Skeletal muscle satellite cell (primary cell): ENCODE results near the gene SETMAR. TPM values are rescaled to one million over a fixed set of nuclear protein-coding genes. Genes with fewer than 3 reads are reported as not detected.

Experiments
- H3K27me3 ChIP-seq: 2 replicates; pipeline ENCODE4 v1.7.0; 2013; ENCODE audit warnings: low read length; ENCODE audit not compliant: control insufficient read depth, insufficient read depth
- H3K36me3 ChIP-seq: 2 replicates; pipeline ENCODE4 v1.7.0; 2013; ENCODE audit warnings: mild to moderate bottlenecking, control low read depth, low read length; ENCODE audit not compliant: insufficient read depth
- H3K4me1 ChIP-seq: 2 replicates; pipeline ENCODE4 v1.7.0; 2013; ENCODE audit warnings: low read length; ENCODE audit not compliant: control insufficient read depth, insufficient read depth
- H3K4me2 ChIP-seq: 2 replicates; pipeline ENCODE4 v1.7.0; 2013; ENCODE audit warnings: mild to moderate bottlenecking, low read length
- H3K4me3 ChIP-seq: 2 replicates; pipeline ENCODE4 v1.7.0; 2013; ENCODE audit warnings: low read length
- H3K9ac ChIP-seq: 2 replicates; pipeline ENCODE4 v1.7.0; 2013; ENCODE audit warnings: mild to moderate bottlenecking, low read depth, low read length, moderate library complexity
- H3K9me3 ChIP-seq: replicated peaks from 2 replicates; pipeline ENCODE4 v1.7.0; 2013; ENCODE audit warnings: mild to moderate bottlenecking, control low read depth, low read length
- total RNA-seq: library from RNA; depleted of rRNA; stranded (reverse); fragments of >200 nt; gene quantifications from 2 replicates; pipeline ENCODE4 v1.2.3, GENCODE V29; 2012; rRNA removed

Gene SETMAR
- total RNA-seq, result 8.5 and 9.4 TPM in 2 replicates

DNA sequence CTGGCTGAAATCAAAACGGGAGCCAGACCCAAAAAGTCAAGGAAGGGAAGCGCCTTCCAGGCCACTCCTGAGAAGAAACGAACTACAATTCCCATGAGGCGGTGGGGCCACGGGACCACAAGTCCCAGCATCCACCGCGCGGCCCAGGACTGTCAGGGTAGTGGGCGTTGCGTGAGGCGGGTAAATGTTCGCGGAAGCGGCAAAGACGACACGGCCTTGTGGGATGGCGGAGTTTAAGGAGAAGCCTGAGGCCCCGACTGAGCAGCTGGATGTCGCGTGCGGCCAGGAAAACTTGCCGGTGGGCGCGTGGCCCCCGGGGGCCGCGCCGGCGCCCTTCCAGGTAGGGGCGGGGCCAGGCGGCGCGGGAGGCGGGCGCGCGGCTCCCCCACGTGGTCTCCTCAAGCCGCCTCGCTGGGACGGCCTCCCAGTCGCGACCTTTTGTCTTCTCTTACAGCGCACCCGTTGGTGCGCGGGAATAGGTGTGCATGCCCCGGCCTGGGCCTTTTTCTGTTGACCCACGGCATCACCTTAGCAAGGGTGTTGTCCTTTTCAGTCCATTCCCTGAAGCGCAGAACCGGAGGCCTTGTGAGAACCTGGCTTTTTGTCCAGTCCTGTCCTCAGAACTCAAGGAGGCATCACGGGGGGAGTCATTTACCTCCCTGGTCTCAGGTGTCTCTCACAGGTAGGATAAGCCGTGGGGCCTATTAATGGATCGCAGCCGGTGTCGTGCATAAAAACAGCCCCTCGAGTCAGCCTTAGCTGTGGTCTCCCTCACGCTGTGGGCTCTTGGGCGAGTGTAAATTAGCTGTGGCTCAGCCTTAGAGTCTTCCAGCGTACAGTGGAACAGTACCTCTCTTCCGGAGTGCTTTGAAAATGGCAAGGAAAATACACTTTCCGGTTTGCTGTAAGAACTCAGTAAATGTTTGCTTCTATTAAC, at the start of gene SETMAR:
SETMAR (plus strand) TSS at position 183 of the 937 bp plus-strand sequence; CDS start at position 185, 2 bp downstream.
- H3K27me3 ChIP-seq, result no peaks in the 10 kb centered on the region

DNA sequence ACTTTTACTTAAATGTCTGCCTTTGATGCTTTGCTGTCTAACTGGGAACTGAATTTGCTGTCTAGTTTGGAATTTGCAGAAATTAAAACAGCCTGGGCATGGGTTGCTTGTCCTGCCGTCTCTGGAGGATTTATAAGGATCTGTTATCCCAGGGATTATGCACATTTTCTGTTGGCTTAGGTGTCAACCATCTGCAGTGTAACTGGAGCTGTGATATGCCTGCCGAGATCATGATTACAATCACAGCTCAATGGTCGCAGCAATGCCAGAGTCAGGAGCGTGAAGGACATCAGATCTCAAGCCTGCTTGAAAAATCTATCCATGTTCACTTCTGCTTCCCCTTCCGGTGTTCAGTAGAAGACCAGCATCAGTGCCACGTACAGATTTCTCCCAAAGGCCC, 41.8 kb upstream of the SETMAR start:
- Histone ChIP-seq H3K4me2 (no peak overlapping the region), H3K27me3 (no peaks in the 10 kb centered on the region), H3K4me1 (no peaks in the 10 kb centered on the region), H3K9me3 (no peaks in the 10 kb centered on the region), H3K4me3 (no peak overlapping the region), H3K9ac (no peak overlapping the region), H3K36me3 (no peaks in the 10 kb centered on the region)

More for the DNA sequence above, at the start of gene SETMAR:
- Histone ChIP-seq H3K4me2 (peak within 1 kb of the TSS; percentile 94), H3K36me3 (no peaks in the 10 kb centered on the region), H3K4me1 (no peaks in the 10 kb centered on the region), H3K4me3 (peak within 1 kb of the TSS; percentile 96), H3K9me3 (no peaks in the 10 kb centered on the region), H3K9ac (peak within 1 kb of the TSS; percentile 94)

DNA sequence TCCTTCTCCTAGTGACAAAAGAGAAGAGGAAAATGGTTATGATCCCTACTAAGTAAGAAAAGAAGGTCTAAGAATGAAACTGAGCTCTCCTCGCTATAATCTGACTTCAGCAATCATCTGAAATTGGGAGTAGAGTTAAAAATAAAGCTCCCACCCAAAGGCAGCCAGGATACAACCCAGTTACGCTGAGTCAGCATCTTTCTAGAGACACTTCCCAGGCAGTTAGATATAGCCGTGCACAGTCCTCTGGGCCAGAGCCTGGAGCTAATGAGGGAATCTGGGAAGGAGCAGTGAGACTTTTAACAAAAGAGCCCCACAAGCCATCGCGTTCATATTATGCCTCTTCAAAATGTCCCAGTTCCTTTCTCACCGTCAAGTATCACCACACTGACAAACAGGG, 39.1 kb upstream of the SETMAR start:
- no peak overlapping the region for H3K4me3 ChIP-seq
- H3K4me1 ChIP-seq, result no peaks in the 10 kb centered on the region

DNA sequence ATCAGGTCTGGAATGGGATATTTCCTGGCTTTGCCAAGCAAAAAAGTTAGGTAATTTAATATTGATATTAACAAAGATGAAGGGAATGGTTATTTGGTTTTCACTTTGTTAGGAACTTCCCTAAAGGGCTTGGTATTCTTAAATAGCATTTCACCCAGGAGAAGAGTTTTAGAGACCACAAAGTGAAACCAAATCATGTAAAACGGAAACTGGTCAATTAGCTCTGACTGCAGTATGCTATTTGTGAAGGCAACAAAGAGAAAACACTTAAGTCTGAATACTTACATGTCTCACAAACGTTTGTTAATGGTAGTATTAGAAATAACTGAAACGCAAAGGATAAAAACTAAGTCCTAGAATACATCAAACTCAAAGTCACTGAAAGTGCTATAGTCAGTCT, 32.4 kb upstream of the SETMAR start:
- H3K27me3 ChIP-seq, result no peaks in the 10 kb centered on the region
- no peaks in the 10 kb centered on the region for H3K9me3 ChIP-seq
- no peaks in the 10 kb centered on the region for H3K36me3 ChIP-seq
- H3K4me2 ChIP-seq, result no peak overlapping the region
- H3K4me3 ChIP-seq, result no peak overlapping the region
- no peaks in the 10 kb centered on the region for H3K4me1 ChIP-seq
- H3K9ac ChIP-seq, result no peak overlapping the region

More for the DNA sequence above, 39.1 kb upstream of the SETMAR start:
- H3K27me3 ChIP-seq, result no peaks in the 10 kb centered on the region
- no peak overlapping the region for H3K4me2 ChIP-seq
- no peaks in the 10 kb centered on the region for H3K9me3 ChIP-seq
- no peaks in the 10 kb centered on the region for H3K36me3 ChIP-seq
- no peak overlapping the region for H3K9ac ChIP-seq

DNA sequence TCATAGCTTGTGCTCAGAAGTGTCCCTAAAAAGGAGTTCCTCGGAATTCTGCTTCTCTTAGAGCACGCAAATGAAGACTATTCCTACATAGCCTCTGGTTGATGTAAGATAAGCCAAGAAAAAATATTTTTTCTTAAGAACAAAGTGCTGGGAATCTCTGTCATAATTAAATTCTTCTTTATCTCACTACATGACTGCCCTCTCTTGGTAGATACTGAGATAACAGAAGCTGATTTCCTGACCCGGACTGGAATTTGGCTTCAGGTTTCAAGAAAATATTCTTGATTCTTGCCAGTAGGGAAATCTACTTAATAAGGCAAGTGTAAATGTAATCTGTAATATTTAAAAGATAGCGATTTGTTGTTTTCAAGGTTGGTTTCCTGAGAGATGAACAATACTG, 31.3 kb upstream of the SETMAR start:
- no peaks in the 10 kb centered on the region for H3K27me3 ChIP-seq
- H3K9ac ChIP-seq, result no peak overlapping the region
- no peak overlapping the region for H3K4me3 ChIP-seq
- H3K9me3 ChIP-seq, result no peaks in the 10 kb centered on the region
- no peak overlapping the region for H3K4me2 ChIP-seq
- no peaks in the 10 kb centered on the region for H3K4me1 ChIP-seq
- no peaks in the 10 kb centered on the region for H3K36me3 ChIP-seq

DNA sequence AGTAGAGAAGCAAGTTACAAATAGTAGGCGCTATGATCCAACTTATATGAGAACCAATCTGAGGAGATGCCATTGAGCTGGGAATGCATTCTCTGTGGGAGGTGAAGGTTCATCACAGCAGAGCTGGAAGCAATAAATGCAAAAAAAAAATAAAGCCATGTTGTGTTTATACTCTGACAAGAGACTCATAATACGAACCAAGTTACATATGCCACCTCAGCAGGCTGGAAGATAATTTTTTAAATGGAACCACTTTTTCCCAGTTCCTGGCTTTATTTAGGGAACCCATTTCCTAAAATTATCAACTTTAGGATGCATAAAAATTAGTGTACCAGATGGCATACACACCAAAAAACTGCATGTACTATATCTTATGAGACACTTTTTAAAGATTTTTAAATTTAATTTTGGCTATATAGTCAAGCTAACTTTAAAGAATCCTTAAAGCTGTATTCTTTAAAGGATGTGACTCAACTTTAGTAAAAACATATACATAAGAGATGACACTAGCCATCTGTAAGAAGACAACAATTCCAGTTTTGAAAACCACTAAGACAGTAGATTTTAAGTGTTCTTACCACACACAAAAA, 23.6 kb upstream of the SETMAR start:
- H3K4me1 ChIP-seq, result no peaks in the 10 kb centered on the region
- no peaks in the 10 kb centered on the region for H3K27me3 ChIP-seq
- no peaks in the 10 kb centered on the region for H3K36me3 ChIP-seq
- H3K4me3 ChIP-seq, result no peak overlapping the region
- no peaks in the 10 kb centered on the region for H3K9me3 ChIP-seq
- no peak overlapping the region for H3K9ac ChIP-seq
- H3K4me2 ChIP-seq, result no peak overlapping the region

DNA sequence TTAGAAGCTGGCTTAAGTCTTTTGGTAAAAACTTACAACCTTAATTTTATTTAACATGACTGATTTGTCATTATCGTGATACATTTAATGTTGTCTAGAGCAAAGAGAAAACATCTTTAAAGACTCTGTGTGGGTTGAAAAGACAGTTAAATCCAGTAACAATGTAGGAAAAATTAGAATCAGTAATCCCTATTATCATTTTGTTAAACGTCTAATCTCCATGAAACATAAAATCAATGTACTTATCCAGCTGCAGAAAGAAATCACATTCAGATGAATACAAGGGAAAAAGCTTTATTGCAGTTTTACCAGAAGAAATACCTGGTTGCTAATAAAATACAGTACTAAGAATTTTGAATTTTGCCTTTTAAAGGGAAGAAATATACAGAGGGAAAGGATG, 21.2 kb upstream of the SETMAR start:
- no peaks in the 10 kb centered on the region for H3K27me3 ChIP-seq
- H3K4me1 ChIP-seq, result no peaks in the 10 kb centered on the region
- H3K4me3 ChIP-seq, result no peak overlapping the region
- H3K4me2 ChIP-seq, result no peak overlapping the region
- no peak overlapping the region for H3K9ac ChIP-seq
- no peaks in the 10 kb centered on the region for H3K9me3 ChIP-seq
- H3K36me3 ChIP-seq, result no peaks in the 10 kb centered on the region

DNA sequence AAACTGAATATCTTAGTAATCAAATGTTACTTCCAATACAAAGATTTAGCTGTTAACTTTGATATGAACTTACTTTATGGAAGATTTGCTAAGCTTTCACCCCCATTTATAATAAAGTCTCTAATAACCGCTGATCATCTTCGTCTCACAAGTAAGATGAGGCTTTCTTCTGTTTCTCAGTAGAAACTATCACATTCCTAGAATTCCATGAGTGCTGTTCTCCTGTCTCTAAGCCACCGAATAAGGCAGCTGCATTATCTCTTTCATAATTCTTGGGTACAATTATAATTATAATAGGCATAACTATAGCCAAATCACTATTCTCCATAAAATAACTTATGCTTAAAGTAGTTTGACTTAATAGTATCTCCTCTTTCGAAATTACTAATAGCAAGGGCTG, 18.3 kb upstream of the SETMAR start:
- Histone ChIP-seq H3K27me3 (peaks cover 4% of the 10 kb centered on the region), H3K4me2 (no peak overlapping the region), H3K4me3 (no peak overlapping the region), H3K36me3 (no peaks in the 10 kb centered on the region), H3K9me3 (no peaks in the 10 kb centered on the region), H3K4me1 (no peaks in the 10 kb centered on the region), H3K9ac (no peak overlapping the region)

DNA sequence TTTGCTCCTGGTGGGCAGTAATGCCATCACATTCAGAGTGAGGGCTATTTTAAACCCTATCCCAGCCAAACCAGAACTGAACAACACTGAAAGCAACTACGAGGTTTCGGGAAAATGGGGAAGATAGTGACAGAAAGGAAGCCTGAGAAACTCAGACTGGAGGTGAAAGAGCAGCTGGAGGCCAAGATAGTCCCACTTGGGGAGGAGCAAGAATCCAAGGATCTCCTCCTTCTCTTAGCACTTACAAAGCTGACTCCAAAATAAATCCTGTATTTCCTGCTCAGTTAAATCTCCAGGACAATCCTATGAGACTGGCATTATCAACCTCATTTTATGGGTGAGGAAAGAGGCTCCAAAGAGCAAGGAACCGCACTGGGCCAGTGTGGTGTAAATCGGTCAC, 14.1 kb upstream of the SETMAR start:
- peaks cover 4% of the 10 kb centered on the region for H3K27me3 ChIP-seq
- no peak overlapping the region for H3K4me3 ChIP-seq
- no peak overlapping the region for H3K9ac ChIP-seq
- H3K4me1 ChIP-seq, result no peaks in the 10 kb centered on the region
- H3K4me2 ChIP-seq, result no peak overlapping the region
- no peaks in the 10 kb centered on the region for H3K36me3 ChIP-seq
- H3K9me3 ChIP-seq, result no peaks in the 10 kb centered on the region

DNA sequence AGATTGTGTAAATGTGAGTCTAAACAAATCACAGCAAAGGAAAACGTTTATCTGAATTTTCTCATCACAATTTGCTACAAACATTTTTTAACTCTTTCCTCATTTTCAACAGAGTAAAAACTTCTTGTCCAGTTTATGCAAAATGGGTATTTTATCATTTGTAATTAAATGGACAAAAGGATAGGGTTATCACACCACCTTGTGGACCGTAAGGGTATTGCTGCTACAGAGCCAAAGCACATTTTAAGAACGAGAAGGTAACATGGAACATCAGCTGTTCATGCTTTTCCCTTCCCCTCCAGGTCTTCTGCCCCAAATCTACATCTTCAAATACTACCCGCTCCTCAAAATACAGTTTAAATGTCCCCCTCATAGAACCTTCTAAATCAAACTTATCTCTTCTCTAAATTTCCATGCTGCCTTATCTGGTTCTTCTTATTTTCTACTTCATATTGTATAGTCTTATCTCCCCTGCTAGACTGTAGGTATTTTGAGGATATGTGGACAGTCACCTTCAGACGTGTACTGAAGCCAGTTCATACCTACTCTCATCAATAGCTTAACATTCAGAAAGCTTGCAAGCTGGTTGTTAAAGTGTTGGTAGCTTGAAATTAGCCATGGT, 12.8 kb upstream of the SETMAR start:
- Histone ChIP-seq H3K4me2 (no peak overlapping the region), H3K36me3 (no peaks in the 10 kb centered on the region), H3K9ac (no peak overlapping the region), H3K4me1 (no peaks in the 10 kb centered on the region), H3K27me3 (peaks cover 4% of the 10 kb centered on the region), H3K4me3 (no peak overlapping the region), H3K9me3 (no peaks in the 10 kb centered on the region)

DNA sequence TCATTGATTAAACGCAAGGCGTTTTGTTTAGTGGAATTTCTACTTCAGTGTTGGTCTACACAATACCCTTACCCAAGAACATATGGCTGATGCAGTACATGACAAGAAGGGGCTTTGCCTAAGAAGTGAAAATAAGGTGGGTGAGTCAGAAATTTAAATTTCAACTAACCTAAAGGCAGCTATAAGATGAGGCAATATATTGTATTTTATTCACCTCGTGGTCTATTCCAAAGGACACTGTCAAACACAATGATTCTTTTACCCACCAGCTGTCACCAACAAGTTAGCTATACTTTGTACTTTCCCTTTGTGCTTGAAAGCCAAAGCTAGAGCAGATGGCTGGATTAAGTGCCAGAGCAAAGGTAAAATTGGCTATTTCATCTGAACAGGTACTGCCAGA, 10.9 kb upstream of the SETMAR start:
- no peak overlapping the region for H3K4me3 ChIP-seq
- no peaks in the 10 kb centered on the region for H3K9me3 ChIP-seq
- H3K4me1 ChIP-seq, result no peaks in the 10 kb centered on the region
- H3K27me3 ChIP-seq, result peaks cover 4% of the 10 kb centered on the region
- H3K36me3 ChIP-seq, result no peaks in the 10 kb centered on the region
- no peak overlapping the region for H3K4me2 ChIP-seq
- no peak overlapping the region for H3K9ac ChIP-seq
